Middle frontal gyrus (tissue), 1 donor: ENCODE data around the gene RBFA.
"Not testable (repeated sequence)": the region's sequence is repeated elsewhere in the genome, so short reads cannot be mapped to it uniquely, and the experiment has no call there.

Experiments
- DNase-seq: peaks from one replicate; pipeline ENCODE4 v3.0.0-alpha.2; 2015; ENCODE audit warnings: low spot score; ENCODE audit errors: extremely low spot score

The RBFA gene

GRCh38 chr18:80034068-80034851 is at the start of gene RBFA:
RBFA (plus strand) TSS chr18:80034434; CDS start chr18:80034496, 62 bp downstream.
- DNase-seq = peak; percentile 91

- DNase-seq = no peak
Observed at GRCh38 chr18:79985172-79985571, 49.1 kb upstream of the RBFA start.

GRCh38 chr18:79986726-79987125 is 47.5 kb upstream of the RBFA start:
- DNase-seq = no peak

GRCh38 chr18:79987566-79987965 is 46.7 kb upstream of the RBFA start:
- no peak for DNase-seq

GRCh38 chr18:79988071-79988450 is 46.2 kb upstream of the RBFA start:
- DNase-seq = no peak

GRCh38 chr18:79988451-79989194 is 45.6 kb upstream of the RBFA start, which contains the start of gene TXNL4A:
TXNL4A (minus strand) TSS chr18:79988563; CDS start chr18:79988392, 171 bp downstream.
- peak; percentile 88 for DNase-seq

- no peak for DNase-seq
Observed at GRCh38 chr18:79989195-79989497, 45.1 kb upstream of the RBFA start.

- no peak for DNase-seq
Observed at GRCh38 chr18:79991494-79991893, 42.7 kb upstream of the RBFA start.

- DNase-seq = not testable (repeated sequence)
Observed at GRCh38 chr18:79999701-80000100, 34.5 kb upstream of the RBFA start.

- DNase-seq = no peak
Observed at GRCh38 chr18:80000877-80001276, 33.4 kb upstream of the RBFA start.

GRCh38 chr18:80002468-80002867 is 31.8 kb upstream of the RBFA start:
- DNase-seq = no peak

GRCh38 chr18:80004600-80005342 is 29.5 kb upstream of the RBFA start:
- DNase-seq = no peak

GRCh38 chr18:80006724-80007123 is 27.5 kb upstream of the RBFA start:
- DNase-seq = no peak

GRCh38 chr18:80009661-80010550 is 24.3 kb upstream of the RBFA start:
- DNase-seq = no peak

- no peak for DNase-seq
Observed at GRCh38 chr18:80010551-80010906, 23.7 kb upstream of the RBFA start.

- not testable (repeated sequence) for DNase-seq
Observed at GRCh38 chr18:80011496-80012137, 22.6 kb upstream of the RBFA start.

- DNase-seq = no peak
Observed at GRCh38 chr18:80012714-80013113, 21.5 kb upstream of the RBFA start.

GRCh38 chr18:80022613-80023012 is 11.6 kb upstream of the RBFA start:
- no peak for DNase-seq

- no peak for DNase-seq
Observed at GRCh38 chr18:80023173-80023572, 11.1 kb upstream of the RBFA start.

- DNase-seq = no peak
Observed at GRCh38 chr18:80026363-80026762, 7.9 kb upstream of the RBFA start.

- not testable (repeated sequence) for DNase-seq
Observed at GRCh38 chr18:80027719-80028118, 6.5 kb upstream of the RBFA start.
